ENCODE results near the gene CST9.

DNA sequence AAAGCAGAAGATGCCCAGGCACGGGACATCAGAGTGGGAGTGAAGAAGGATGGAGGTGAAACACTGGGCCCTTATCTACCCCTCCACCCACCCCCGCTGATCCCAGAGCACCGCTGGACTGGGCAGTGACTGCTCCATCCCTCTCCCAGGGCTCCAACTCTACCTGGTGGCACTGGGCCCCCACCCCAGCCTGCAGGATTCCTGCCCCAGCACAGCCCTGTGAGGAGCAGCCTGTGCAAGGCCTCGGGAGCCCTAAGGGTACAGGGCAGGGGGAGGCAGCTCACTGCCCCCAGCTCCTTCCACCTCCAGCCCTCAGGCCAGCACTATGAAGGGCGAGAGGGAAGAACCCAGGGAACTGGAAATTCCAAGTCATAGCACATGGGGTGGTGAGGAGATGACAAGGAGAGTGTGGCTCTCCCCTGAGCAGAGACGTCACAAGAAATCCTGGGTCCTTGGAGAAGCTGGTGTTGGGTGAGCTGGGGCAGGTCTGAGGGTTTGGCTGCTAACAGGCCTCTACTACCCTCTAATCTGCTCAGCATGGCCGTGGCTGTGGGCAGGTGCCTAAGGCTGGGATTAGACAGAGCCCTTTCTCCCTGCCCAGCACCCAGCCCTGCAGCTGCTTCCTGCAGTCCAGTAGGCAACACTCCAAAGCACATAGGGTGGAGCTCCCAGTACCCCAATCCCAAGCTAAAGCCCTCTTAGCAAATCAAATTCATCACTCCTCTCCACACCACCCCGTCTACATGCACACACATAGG is 28.5 kb upstream of the CST9 start:
- TF ChIP-seq ZBTB11 (CRISPR knock-in tag; IDR thresholded peaks at IDR 0.05), result no peak
- no peak for TF ChIP-seq SMAD1 (IDR thresholded peaks at IDR 0.05; ENCODE audit: low read depth, partially characterized antibody)
- TF ChIP-seq CBFB (IDR thresholded peaks at IDR 0.05; ENCODE audit: low read depth), result no peak
